Activated naive CD8-positive, alpha-beta T cell treated with anti-CD3 and anti-CD28 coated beads, Interleukin-2, amount 50 U/mL, for 24 hours (primary cell): Measurements from ENCODE around the gene SEPTIN8.

Source experiments
- ATAC-seq: fragments of 150-1000 bp; cut with Tn5 transposase; one replicate; pipeline ENCODE4 v1.10.0; 2021
- DNase-seq: peaks from one replicate; pipeline ENCODE4 v3.0.0; 2021
- H3K27ac Mint-ChIP-seq: one replicate; pipeline ENCODE4 v1.8.0; 2021; ENCODE audit warnings: mild to moderate bottlenecking, mixed read lengths
- H3K27me3 Mint-ChIP-seq: one replicate; pipeline ENCODE4 v1.8.0; 2021; ENCODE audit warnings: mixed read lengths
- H3K36me3 Mint-ChIP-seq: one replicate; pipeline ENCODE4 v1.8.0; 2021; ENCODE audit warnings: low read depth, mixed read lengths
- H3K4me1 Mint-ChIP-seq: one replicate; pipeline ENCODE4 v1.8.0; 2021; ENCODE audit warnings: mixed read lengths
- H3K4me3 Mint-ChIP-seq: one replicate; pipeline ENCODE4 v1.8.0; 2021; ENCODE audit warnings: mild to moderate bottlenecking, moderate library complexity, mixed read lengths
- H3K9me3 Mint-ChIP-seq: one replicate; pipeline ENCODE4 v1.8.0; 2021; ENCODE audit warnings: mixed read lengths

Gene SEPTIN8

GRCh38 chr5:132780577-132780976 lies 3.5 kb upstream of the SEPTIN8 start:
- Mint-ChIP-seq H3K36me3 (no peaks in the 10 kb centered on the region), H3K9me3 (no peaks in the 10 kb centered on the region), H3K4me3 (no peak overlapping the region), H3K4me1 (peaks cover 12% of the 10 kb centered on the region), H3K27me3 (peaks cover 39% of the 10 kb centered on the region), H3K27ac (no peak overlapping the region)
- ATAC-seq (no peak), DNase-seq (no peak)

DNA sequence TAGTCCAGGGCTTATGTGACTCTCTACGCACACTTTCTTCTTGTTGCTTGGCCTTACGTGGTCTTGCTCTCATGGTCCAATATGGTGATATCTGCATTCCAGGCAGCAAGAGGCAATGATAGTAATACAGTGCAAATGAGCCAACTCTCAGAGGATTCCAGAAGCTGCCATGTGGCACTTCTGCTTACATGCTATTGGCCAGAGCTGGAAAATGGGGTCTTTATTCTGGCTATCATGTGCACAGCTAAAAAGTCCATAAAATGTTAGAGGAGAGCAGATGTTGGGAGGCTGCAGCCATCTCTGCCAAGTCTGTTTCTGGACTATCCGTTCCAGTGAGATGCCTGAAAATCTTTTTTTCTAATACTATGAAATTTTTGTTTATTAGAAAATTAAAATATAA lies 2.9 kb upstream of the SEPTIN8 start:
- no peak for ATAC-seq
- H3K36me3 Mint-ChIP-seq, result no peaks in the 10 kb centered on the region
- no peak overlapping the region for H3K4me3 Mint-ChIP-seq
- no peaks in the 10 kb centered on the region for H3K9me3 Mint-ChIP-seq
- no peak for DNase-seq
- no peak overlapping the region for H3K27ac Mint-ChIP-seq
- peaks cover 38% of the 10 kb centered on the region for H3K27me3 Mint-ChIP-seq
- peaks cover 11% of the 10 kb centered on the region for H3K4me1 Mint-ChIP-seq

- Mint-ChIP-seq H3K4me3 (no peak overlapping the region), H3K36me3 (no peaks in the 10 kb centered on the region), H3K27me3 (peaks cover 37% of the 10 kb centered on the region), H3K27ac (no peak overlapping the region), H3K4me1 (peaks cover 11% of the 10 kb centered on the region), H3K9me3 (no peaks in the 10 kb centered on the region)
- no peak for ATAC-seq
- no peak for DNase-seq
These were observed 1.8 kb upstream of the SEPTIN8 start for GRCh38 chr5:132778856-132779255.

- no peak for DNase-seq
- no peaks in the 10 kb centered on the region for H3K9me3 Mint-ChIP-seq
- H3K4me1 Mint-ChIP-seq, result peaks cover 11% of the 10 kb centered on the region
- H3K27ac Mint-ChIP-seq, result no peak overlapping the region
- H3K4me3 Mint-ChIP-seq, result peak overlapping the region; percentile 75
- peaks cover 35% of the 10 kb centered on the region for H3K27me3 Mint-ChIP-seq
- H3K36me3 Mint-ChIP-seq, result no peaks in the 10 kb centered on the region
- ATAC-seq, result no peak
These were observed 1.1 kb upstream of the SEPTIN8 start for GRCh38 chr5:132778129-132778528.

DNA sequence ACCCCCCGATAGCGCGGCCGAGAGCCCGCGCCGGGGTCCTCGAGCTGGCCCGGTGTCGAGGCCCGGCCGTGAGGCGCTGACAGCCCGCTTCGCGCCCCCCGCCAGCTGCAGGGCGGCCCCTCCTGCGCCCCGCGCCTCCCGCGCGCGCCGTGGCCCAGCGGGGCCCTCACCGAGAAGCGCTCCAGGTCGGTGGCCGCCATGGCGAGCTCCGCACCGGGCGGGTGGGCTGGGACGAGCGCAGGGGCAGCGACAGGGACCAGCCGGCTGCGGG lies 166 bp downstream of the SEPTIN8 start:
- no peaks in the 10 kb centered on the region for H3K9me3 Mint-ChIP-seq
- peaks cover 9% of the 10 kb centered on the region for H3K4me1 Mint-ChIP-seq
- DNase-seq, result no peak
- H3K27ac Mint-ChIP-seq, result no peak overlapping the region
- no peaks in the 10 kb centered on the region for H3K36me3 Mint-ChIP-seq
- no peak for ATAC-seq
- H3K27me3 Mint-ChIP-seq, result peaks cover 29% of the 10 kb centered on the region
- no peak overlapping the region for H3K4me3 Mint-ChIP-seq

- no peaks in the 10 kb centered on the region for H3K9me3 Mint-ChIP-seq
- DNase-seq (peak; percentile 14), ATAC-seq (no peak)
- peaks cover 9% of the 10 kb centered on the region for H3K4me1 Mint-ChIP-seq
- no peaks in the 10 kb centered on the region for H3K36me3 Mint-ChIP-seq
- peak overlapping the region; percentile 51 for H3K4me3 Mint-ChIP-seq
- peaks cover 24% of the 10 kb centered on the region for H3K27me3 Mint-ChIP-seq
- H3K27ac Mint-ChIP-seq, result no peak overlapping the region
These were observed 705 bp downstream of the SEPTIN8 start for GRCh38 chr5:132776131-132776937.

DNA sequence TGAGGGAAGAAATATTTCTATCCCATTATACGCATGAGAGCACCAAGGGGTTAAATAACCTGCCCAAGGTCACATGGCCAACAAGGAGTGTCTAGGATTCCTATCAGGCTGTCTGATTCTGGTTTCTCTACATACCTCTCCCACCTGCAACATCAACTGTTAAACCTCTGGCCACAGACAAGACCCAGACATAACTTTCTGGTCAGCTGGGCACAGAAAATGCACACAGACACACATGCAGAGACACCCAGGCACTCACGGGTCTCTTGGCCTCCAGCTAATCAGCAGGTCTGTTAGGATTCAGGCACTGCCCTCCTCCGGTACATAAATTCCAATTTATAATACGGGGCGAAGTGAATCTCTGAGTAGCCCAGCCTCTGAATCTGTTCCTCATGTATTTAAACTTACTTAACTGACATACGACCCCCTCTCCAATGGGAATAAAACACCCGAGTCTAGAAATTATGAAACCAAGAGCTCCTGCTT lies 1.5 kb downstream of the SEPTIN8 start:
- Mint-ChIP-seq H3K27me3 (peaks cover 22% of the 10 kb centered on the region), H3K36me3 (no peaks in the 10 kb centered on the region), H3K27ac (no peak overlapping the region), H3K4me3 (peak overlapping the region; percentile 10), H3K4me1 (peaks cover 6% of the 10 kb centered on the region), H3K9me3 (no peaks in the 10 kb centered on the region)
- DNase-seq (no peak), ATAC-seq (no peak)

GRCh38 chr5:132774896-132775295 lies 2.1 kb downstream of the SEPTIN8 start:
- no peak for DNase-seq
- Mint-ChIP-seq H3K4me1 (peaks cover 6% of the 10 kb centered on the region), H3K9me3 (no peaks in the 10 kb centered on the region), H3K4me3 (no peak overlapping the region), H3K27me3 (peaks cover 19% of the 10 kb centered on the region), H3K36me3 (no peaks in the 10 kb centered on the region), H3K27ac (no peak overlapping the region)
- no peak for ATAC-seq

DNA sequence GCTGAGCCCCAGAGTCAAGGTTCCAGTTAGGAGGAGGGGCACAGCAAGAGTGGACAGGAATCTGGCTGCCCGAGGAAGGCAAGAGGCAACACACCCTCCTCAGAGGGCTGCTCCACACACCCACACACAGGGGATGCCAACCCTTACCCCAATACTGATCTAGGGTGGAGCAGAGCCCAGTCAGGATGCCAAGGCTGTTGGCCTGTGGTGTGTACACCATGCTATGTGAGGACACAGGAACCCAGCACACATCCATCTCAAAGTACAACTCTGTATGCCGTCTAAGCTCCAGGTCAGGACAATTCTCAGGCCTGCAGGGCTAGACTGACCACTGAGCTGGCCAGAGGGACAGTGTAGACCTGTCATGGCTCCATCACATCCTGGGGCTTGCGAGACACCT lies 2.6 kb downstream of the SEPTIN8 start:
- H3K9me3 Mint-ChIP-seq, result no peaks in the 10 kb centered on the region
- no peak overlapping the region for H3K4me3 Mint-ChIP-seq
- H3K4me1 Mint-ChIP-seq, result peaks cover 6% of the 10 kb centered on the region
- peaks cover 16% of the 10 kb centered on the region for H3K27me3 Mint-ChIP-seq
- H3K36me3 Mint-ChIP-seq, result no peaks in the 10 kb centered on the region
- DNase-seq, result no peak
- H3K27ac Mint-ChIP-seq, result no peak overlapping the region
- ATAC-seq, result no peak

DNA sequence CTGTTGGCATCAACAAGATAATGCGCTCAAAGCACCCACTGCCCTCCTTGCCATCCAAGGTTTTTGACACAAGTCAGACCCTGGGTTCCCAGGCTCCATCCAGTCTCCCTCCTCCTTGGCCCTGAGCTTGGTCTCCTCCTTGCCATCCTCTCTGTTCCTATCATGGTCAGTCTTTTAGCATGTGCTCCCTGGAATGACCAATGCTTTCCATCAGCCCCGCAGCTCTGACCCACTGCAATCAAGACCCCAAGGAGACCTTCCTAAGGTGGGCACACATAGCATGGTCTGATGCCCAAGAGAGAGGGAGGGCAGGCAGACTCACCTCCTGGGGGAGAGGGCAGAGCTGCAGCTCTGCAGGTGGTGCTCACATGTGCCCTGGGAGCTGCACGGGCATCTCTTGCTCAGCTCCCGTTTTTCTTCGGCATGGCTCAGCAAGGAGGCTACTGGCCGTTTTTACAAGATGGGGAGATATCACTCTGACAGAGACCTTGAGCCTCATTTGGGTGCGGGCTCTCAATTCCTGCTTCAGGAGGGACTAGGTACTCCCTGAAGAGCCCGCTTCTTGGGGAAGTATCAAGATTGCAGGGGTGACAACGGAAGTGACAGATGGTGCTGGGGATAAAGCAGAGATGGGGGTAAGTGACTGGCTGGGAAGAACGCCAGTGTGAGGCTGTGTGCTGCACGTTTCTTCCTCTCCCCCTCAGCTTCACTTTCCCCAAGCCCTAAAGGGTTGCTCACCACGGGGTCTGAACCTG lies 3.3 kb downstream of the SEPTIN8 start:
- no peaks in the 10 kb centered on the region for H3K9me3 Mint-ChIP-seq
- DNase-seq, result no peak
- no peak overlapping the region for H3K27ac Mint-ChIP-seq
- no peaks in the 10 kb centered on the region for H3K36me3 Mint-ChIP-seq
- no peak for ATAC-seq
- no peak overlapping the region for H3K4me3 Mint-ChIP-seq
- peaks cover 12% of the 10 kb centered on the region for H3K27me3 Mint-ChIP-seq
- H3K4me1 Mint-ChIP-seq, result peaks cover 6% of the 10 kb centered on the region

- no peak for DNase-seq
- no peaks in the 10 kb centered on the region for H3K9me3 Mint-ChIP-seq
- H3K27me3 Mint-ChIP-seq, result peaks cover 7% of the 10 kb centered on the region
- no peak for ATAC-seq
- no peaks in the 10 kb centered on the region for H3K36me3 Mint-ChIP-seq
- peaks cover 3% of the 10 kb centered on the region for H3K4me1 Mint-ChIP-seq
- H3K4me3 Mint-ChIP-seq, result no peak overlapping the region
- no peak overlapping the region for H3K27ac Mint-ChIP-seq
These were observed 3.9 kb downstream of the SEPTIN8 start for GRCh38 chr5:132773114-132773513.

- no peak overlapping the region for H3K4me3 Mint-ChIP-seq
- peaks cover 2% of the 10 kb centered on the region for H3K27me3 Mint-ChIP-seq
- H3K36me3 Mint-ChIP-seq, result no peaks in the 10 kb centered on the region
- H3K27ac Mint-ChIP-seq, result no peak overlapping the region
- no peaks in the 10 kb centered on the region for H3K4me1 Mint-ChIP-seq
- no peak for ATAC-seq
- DNase-seq, result no peak
- H3K9me3 Mint-ChIP-seq, result no peaks in the 10 kb centered on the region
These were observed 4.6 kb downstream of the SEPTIN8 start for GRCh38 chr5:132772291-132773070.

GRCh38 chr5:132771503-132771998 lies 5.5 kb downstream of the SEPTIN8 start:
- H3K36me3 Mint-ChIP-seq, result no peaks in the 10 kb centered on the region
- no peaks in the 10 kb centered on the region for H3K9me3 Mint-ChIP-seq
- H3K4me1 Mint-ChIP-seq, result no peaks in the 10 kb centered on the region
- H3K27ac Mint-ChIP-seq, result no peak overlapping the region
- DNase-seq, result no peak
- ATAC-seq, result no peak
- H3K27me3 Mint-ChIP-seq, result peaks cover 2% of the 10 kb centered on the region
- no peak overlapping the region for H3K4me3 Mint-ChIP-seq

DNA sequence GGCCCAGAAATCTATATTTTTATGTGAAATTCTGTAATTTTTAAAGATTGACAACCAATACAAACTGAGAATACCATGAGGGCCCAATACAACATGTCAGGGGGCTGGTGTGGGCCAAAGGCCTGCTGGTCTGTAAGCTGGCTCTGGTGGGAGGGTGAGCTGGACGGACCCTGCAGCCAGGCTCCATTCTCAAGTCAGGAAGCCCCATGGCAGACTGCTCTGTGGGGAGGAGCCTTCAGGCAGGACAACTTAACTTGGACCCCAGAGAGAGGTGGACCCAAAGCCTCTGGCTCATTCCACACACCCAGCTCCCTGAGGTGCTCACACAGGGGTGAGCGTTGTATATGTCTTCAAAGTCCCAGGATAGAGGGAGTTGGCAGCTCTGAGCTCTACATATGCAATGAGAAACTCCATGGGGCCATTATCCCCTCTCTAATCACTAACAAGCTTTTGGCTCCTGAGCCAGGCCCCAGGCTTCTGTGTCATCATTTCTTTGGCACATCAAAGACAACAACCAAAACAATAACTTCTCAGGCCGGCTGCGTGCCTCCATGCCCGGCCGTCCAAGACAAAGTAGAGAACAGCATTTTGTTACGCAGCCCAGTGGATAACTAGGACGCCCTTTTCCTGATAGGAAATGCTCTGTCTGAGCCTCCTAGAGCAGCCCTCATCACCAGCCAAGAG lies 6.4 kb downstream of the SEPTIN8 start:
- Mint-ChIP-seq H3K27ac (no peak overlapping the region), H3K27me3 (peaks cover 2% of the 10 kb centered on the region), H3K36me3 (no peaks in the 10 kb centered on the region), H3K4me3 (no peak overlapping the region), H3K4me1 (no peaks in the 10 kb centered on the region), H3K9me3 (no peaks in the 10 kb centered on the region)
- no peak for DNase-seq
- no peak for ATAC-seq
